Measurements from ENCODE around the gene GPR161.
"Not testable (repeated sequence)": the region's sequence is repeated elsewhere in the genome, so short reads cannot be mapped to it uniquely, and the experiment has no call there.

DNA sequence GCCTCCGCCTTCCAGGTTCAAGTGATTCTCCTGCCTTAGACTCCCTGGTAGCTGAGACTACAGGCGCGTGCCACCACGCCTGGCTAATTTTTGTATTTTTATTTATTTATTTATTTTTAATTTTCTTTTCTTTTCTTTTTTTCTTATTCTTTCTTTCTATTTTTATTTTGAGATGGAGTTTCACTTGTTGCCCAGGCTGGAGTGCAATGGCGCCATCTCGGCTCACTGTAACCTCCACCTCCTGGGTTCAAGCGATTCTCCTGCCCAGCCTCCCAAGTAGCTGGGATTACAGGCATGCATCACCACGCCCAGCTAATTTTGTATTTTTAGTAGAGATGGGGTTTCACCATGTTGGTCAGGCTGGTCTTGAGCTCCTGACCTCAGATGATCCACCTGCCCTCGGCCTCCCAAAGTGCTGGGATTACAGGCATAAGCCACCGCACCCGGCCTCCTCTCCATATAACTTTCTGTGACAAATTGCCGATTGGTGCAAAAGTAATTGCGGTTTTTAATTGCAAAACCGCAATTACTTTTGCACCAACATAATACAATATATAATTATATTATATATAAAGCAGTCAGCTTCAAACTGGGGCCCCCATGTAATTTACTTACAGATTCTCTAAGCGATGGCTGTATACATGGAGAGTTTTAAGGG, 44.5 kb upstream of the GPR161 start:
- TF ChIP-seq POLR2A (IDR thresholded peaks at IDR 0.05; ENCODE audit: low read depth, low read length); POLR2AphosphoS5 (IDR thresholded peaks at IDR 0.05; ENCODE audit: low read length); CREB1 (IDR thresholded peaks at IDR 0.05; ENCODE audit: low read depth); TCF12 (IDR thresholded peaks at IDR 0.05; ENCODE audit: low read depth, low read length); BRCA1 (IDR thresholded peaks at IDR 0.05; ENCODE audit: low read depth, low read length); EZH2 (IDR thresholded peaks at IDR 0.05; ENCODE audit: borderline replicate concordance, control insufficient read depth, low read depth, low read length): not testable (repeated sequence)
- TF ChIP-seq, protein P1, sequence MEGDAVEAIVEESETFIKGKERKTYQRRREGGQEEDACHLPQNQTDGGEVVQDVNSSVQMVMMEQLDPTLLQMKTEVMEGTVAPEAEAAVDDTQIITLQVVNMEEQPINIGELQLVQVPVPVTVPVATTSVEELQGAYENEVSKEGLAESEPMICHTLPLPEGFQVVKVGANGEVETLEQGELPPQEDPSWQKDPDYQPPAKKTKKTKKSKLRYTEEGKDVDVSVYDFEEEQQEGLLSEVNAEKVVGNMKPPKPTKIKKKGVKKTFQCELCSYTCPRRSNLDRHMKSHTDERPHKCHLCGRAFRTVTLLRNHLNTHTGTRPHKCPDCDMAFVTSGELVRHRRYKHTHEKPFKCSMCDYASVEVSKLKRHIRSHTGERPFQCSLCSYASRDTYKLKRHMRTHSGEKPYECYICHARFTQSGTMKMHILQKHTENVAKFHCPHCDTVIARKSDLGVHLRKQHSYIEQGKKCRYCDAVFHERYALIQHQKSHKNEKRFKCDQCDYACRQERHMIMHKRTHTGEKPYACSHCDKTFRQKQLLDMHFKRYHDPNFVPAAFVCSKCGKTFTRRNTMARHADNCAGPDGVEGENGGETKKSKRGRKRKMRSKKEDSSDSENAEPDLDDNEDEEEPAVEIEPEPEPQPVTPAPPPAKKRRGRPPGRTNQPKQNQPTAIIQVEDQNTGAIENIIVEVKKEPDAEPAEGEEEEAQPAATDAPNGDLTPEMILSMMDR (IDR thresholded peaks at IDR 0.05 in 2 of 3, conservative IDR thresholded peaks at IDR 0.05 in 1 of 3; ENCODE audit: control insufficient read depth in 2 of 3, extremely low read depth in 1 of 3, insufficient read depth in 1 of 3, low read depth in 3 of 3, low read length in 3 of 3): not testable (repeated sequence)
- TF ChIP-seq, protein P2, sequence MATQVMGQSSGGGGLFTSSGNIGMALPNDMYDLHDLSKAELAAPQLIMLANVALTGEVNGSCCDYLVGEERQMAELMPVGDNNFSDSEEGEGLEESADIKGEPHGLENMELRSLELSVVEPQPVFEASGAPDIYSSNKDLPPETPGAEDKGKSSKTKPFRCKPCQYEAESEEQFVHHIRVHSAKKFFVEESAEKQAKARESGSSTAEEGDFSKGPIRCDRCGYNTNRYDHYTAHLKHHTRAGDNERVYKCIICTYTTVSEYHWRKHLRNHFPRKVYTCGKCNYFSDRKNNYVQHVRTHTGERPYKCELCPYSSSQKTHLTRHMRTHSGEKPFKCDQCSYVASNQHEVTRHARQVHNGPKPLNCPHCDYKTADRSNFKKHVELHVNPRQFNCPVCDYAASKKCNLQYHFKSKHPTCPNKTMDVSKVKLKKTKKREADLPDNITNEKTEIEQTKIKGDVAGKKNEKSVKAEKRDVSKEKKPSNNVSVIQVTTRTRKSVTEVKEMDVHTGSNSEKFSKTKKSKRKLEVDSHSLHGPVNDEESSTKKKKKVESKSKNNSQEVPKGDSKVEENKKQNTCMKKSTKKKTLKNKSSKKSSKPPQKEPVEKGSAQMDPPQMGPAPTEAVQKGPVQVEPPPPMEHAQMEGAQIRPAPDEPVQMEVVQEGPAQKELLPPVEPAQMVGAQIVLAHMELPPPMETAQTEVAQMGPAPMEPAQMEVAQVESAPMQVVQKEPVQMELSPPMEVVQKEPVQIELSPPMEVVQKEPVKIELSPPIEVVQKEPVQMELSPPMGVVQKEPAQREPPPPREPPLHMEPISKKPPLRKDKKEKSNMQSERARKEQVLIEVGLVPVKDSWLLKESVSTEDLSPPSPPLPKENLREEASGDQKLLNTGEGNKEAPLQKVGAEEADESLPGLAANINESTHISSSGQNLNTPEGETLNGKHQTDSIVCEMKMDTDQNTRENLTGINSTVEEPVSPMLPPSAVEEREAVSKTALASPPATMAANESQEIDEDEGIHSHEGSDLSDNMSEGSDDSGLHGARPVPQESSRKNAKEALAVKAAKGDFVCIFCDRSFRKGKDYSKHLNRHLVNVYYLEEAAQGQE (IDR thresholded peaks at IDR 0.05; ENCODE audit: low read depth, low read length): not testable (repeated sequence)
